Suprapubic skin (tissue), 4 donors: ENCODE measurements around the gene ATAD5.

Experiments
- CTCF ChIP-seq, 2 donors: fragments of 200-600 bp in 1 of 2; fragments of 450-650 bp in 1 of 2; sonication (generic) in 1 of 2; IDR thresholded peaks; one replicate each; pipeline ENCODE4 v1.5.1; 2016 to 2019; ENCODE audit warnings: antibody characterized with exemption in 2 of 2, mild to moderate bottlenecking in 1 of 2, moderate library complexity in 1 of 2
- POLR2A ChIP-seq, 2 donors: fragments of 450-650 bp; IDR thresholded peaks; one replicate each; pipeline ENCODE4 v1.6.1; 2017; ENCODE audit warnings: antibody characterized with exemption in 2 of 2, mild to moderate bottlenecking in 2 of 2, moderate library complexity in 2 of 2
- POLR2AphosphoS5 ChIP-seq, 3 donors: sonication (generic); formaldehyde crosslinking; IDR thresholded peaks; one replicate each; pipeline ENCODE4 v1.6.1; 2017; ENCODE audit warnings: antibody characterized with exemption in 3 of 3

- TF ChIP-seq CTCF (IDR thresholded peaks at IDR 0.05): no peak
- no peak for TF ChIP-seq POLR2A (IDR thresholded peaks at IDR 0.05)
- no peak for TF ChIP-seq POLR2AphosphoS5 (IDR thresholded peaks at IDR 0.05)
These were observed 41.5 kb upstream of the ATAD5 start for GRCh38 chr17:30790279-30790678.
